Measurements from ENCODE around the gene MPZ. TPM values are rescaled to one million over a fixed set of nuclear protein-coding genes. Genes with fewer than 3 reads are reported as not detected.
A peak's percentile ranks its signal among the peaks of the same experiment; 100 is the strongest.

The MPZ gene
- total RNA-seq, 2 experiments from 2014 or later, result 3.7 to 5.8 TPM

DNA sequence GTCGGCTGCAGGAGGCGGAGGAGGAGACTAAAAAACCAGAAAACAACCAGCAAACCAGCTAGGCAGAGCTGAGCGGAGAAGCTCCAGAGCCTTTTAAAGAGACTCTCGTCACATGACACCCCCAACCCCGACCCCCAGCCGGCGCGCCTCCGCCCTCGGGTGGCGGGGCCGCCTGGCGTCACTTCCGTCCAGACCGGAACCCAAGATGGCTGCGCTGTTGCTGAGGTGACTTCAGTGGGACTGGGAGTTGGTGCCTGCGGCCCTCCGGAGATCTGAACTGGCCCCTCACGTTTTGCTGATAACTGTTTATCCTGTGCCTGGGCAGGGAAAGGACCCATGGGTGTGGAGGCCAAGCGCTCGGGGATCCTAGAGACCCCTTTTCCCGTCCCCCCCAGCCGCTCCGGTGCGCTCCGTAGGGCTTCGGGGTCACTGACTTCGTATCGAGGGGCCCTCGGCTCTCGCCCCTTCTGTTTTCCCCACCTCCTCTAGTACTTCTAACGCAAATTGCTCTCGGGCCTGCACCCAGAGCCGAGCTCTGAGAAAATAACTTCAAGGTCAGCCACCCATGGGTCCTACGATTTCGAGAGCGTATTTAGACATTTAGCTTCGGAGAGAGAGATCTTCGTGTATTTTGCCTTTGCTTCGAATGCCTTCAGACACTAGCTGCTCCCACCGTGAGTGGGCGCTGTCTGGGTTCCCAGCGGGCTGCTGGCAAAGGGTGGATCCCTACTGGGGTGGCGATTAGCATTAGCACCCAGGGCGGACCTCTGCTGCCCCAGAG, 4.6 kb upstream of the MPZ start, which contains the start of gene SDHC:
TSS of gene SDHC (plus strand) at position 181 of the 781 bp plus-strand sequence. CDS start at position 206, 25 bp downstream.
- peak; percentile 92 for DNase-seq
- intact Hi-C loops (cut with micrococcal nuclease), result loop anchor here (1.0 to 5.0 kb wide), 5 partner anchors 8 to 197 kb away; partner anchors contain the start of genes NDUFS2, NIT1 and PFDN2
- Mint-ChIP-seq H3K4me3 (peak within 1 kb of the TSS; percentile 96), H3K27me3 (no peaks in the 10 kb centered on the region), H3K4me1 (ENCODE audit: low read depth) (peaks cover 18% of the 10 kb centered on the region), H3K27ac (peak within 1 kb of the TSS; percentile 93), H3K9me3 (no peaks in the 10 kb centered on the region), H3K36me3 (peaks cover 2% of the 10 kb centered on the region)
- POLR2A ChIA-PET, result interaction anchor here (0.9 to 2.4 kb wide), 3 partner anchors 9 to 113 kb away, joined by 3 to 13 read pairs (median 3); partner anchors contain the start of genes NDUFS2 and TOMM40L
- CTCF ChIA-PET, result interaction anchor here (1.0 to 2.8 kb wide), 6 partner anchors 12 to 112 kb away, joined by 3 to 18 read pairs (median 4); partner anchors contain the start of genes NDUFS2 and TOMM40L

DNA sequence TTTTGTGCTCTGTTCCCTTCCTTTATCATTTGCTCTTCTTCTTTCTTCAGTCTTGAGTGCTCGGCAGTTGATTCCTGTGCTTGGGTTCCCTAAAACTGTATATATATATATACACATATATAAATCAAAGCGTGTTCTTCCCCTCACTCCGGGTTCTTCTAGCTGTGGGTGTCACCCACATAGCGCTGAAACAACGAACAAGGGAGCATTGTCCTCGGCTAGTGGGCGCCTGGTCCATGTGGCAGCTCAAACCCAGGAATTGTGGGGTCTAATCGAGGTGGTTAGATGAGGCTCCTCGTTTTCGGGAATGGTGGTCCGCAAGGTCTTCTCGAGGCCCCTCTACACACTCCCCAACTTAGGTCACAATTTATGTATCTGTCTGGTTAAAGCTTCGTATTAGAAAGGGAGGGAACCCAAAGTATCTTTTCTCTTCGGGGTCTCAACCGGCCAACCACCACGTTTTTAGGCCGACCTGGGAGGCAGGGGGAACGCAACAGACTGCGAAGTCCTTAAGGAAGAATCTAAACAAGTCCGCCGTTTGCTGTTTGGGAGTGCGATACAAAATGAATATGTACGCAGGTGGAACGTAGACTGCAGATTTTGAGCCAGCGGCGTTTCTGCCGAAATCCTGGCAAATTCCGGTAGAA, 3.9 kb upstream of the MPZ start:
- CTCF ChIA-PET, result interaction anchor here (0.6 to 2.8 kb wide), 6 partner anchors 12 to 88 kb away, joined by 3 to 18 read pairs (median 4); partner anchors contain the start of gene TOMM40L
- intact Hi-C loops (cut with micrococcal nuclease), result loop anchor here (1.0 to 5.0 kb wide), 5 partner anchors 7 to 196 kb away; partner anchors contain the start of genes NDUFS2, NIT1 and PFDN2
- H3K9me3 Mint-ChIP-seq, result no peaks in the 10 kb centered on the region
- H3K4me1 Mint-ChIP-seq (ENCODE audit: low read depth), result peaks cover 18% of the 10 kb centered on the region
- peak overlapping the region; percentile 93 for H3K27ac Mint-ChIP-seq
- peak overlapping the region; percentile 96 for H3K4me3 Mint-ChIP-seq
- POLR2A ChIA-PET, result interaction anchor here (0.9 to 2.4 kb wide), 5 partner anchors 8 to 112 kb away, joined by 3 to 13 read pairs (median 3); partner anchors contain the start of genes NDUFS2 and TOMM40L
- H3K27me3 Mint-ChIP-seq, result no peaks in the 10 kb centered on the region
- peaks cover 2% of the 10 kb centered on the region for H3K36me3 Mint-ChIP-seq
- no peak for DNase-seq

GRCh38 chr1:161311595-161312181, 1.9 kb upstream of the MPZ start:
- no peak overlapping the region for H3K4me3 Mint-ChIP-seq
- no peaks in the 10 kb centered on the region for H3K9me3 Mint-ChIP-seq
- peaks cover 24% of the 10 kb centered on the region for H3K4me1 Mint-ChIP-seq (ENCODE audit: low read depth)
- ChIA-PET CTCF (interaction anchor here (1.3 kb wide), 1 partner anchor 70 kb away, joined by 5 read pairs; no protein-coding TSS in a partner anchor), POLR2A (no interaction called here)
- intact Hi-C loops (cut with micrococcal nuclease), result loop anchor here (5.0 kb wide), 2 partner anchors 71 to 194 kb away; partner anchors contain the start of genes NIT1 and PFDN2
- H3K27me3 Mint-ChIP-seq, result no peaks in the 10 kb centered on the region
- DNase-seq, result no peak
- peaks cover 2% of the 10 kb centered on the region for H3K36me3 Mint-ChIP-seq
- no peak overlapping the region for H3K27ac Mint-ChIP-seq

- no peaks in the 10 kb centered on the region for H3K9me3 Mint-ChIP-seq
- H3K4me3 Mint-ChIP-seq, result no peak overlapping the region
- H3K27ac Mint-ChIP-seq, result no peak overlapping the region
These were observed 1.7 kb downstream of the MPZ start for GRCh38 chr1:161307892-161308638.

DNA sequence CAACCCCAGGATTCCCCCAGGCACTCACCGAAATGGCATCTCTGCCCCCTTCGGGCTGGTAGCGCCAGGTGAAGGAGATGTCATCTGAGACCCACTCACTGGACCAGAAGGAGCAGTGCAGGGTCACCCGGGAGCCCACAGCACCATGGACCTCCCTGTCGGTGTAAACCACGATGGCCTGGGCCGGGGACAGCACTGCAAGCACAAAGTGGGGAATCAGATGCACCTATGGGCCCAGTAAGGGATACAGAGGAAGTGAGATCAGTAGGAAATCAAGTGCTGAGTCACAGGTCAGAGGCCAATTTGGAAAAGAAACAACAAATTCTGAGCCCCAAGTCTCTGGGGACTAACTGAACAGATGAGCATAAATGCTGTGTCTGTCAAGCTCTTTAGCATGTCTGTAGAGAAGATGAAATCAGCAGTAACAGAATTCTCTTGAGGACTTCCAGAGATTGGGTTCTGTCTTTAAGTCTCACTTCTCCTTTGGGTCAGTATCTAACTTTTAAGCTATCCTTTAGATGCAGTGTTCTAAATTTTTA, 2.5 kb downstream of the MPZ start:
- Mint-ChIP-seq H3K9me3 (no peaks in the 10 kb centered on the region), H3K27me3 (no peaks in the 10 kb centered on the region), H3K4me1 (ENCODE audit: low read depth) (peaks cover 31% of the 10 kb centered on the region), H3K4me3 (peak overlapping the region; percentile 20), H3K36me3 (no peaks in the 10 kb centered on the region), H3K27ac (peak overlapping the region; percentile 64)
- intact Hi-C loops (cut with micrococcal nuclease), result no loop called here
- POLR2A ChIA-PET, result interaction anchor here (0.6 kb wide), 1 partner anchor 82 kb away, joined by 3 read pairs; no protein-coding TSS in a partner anchor
- CTCF ChIA-PET, result interaction anchor here (0.9 to 4.4 kb wide), 6 partner anchors 15 to 85 kb away, joined by 3 to 26 read pairs (median 8); partner anchors contain the start of gene TOMM40L
- peak; percentile 13 for DNase-seq

More at GRCh38 chr1:161307892-161308638, 1.7 kb downstream of the MPZ start:
- Mint-ChIP-seq H3K27me3 (no peaks in the 10 kb centered on the region), H3K36me3 (no peaks in the 10 kb centered on the region), H3K4me1 (ENCODE audit: low read depth) (peaks cover 31% of the 10 kb centered on the region)
- POLR2A ChIA-PET, result interaction anchor here (0.6 kb wide), 1 partner anchor 83 kb away, joined by 3 read pairs; no protein-coding TSS in a partner anchor
- intact Hi-C loops (cut with micrococcal nuclease), result no loop called here
- CTCF ChIA-PET, result interaction anchor here (0.9 to 4.4 kb wide), 6 partner anchors 16 to 98 kb away, joined by 3 to 26 read pairs (median 4); partner anchors contain the start of gene TOMM40L
- no peak for DNase-seq

DNA sequence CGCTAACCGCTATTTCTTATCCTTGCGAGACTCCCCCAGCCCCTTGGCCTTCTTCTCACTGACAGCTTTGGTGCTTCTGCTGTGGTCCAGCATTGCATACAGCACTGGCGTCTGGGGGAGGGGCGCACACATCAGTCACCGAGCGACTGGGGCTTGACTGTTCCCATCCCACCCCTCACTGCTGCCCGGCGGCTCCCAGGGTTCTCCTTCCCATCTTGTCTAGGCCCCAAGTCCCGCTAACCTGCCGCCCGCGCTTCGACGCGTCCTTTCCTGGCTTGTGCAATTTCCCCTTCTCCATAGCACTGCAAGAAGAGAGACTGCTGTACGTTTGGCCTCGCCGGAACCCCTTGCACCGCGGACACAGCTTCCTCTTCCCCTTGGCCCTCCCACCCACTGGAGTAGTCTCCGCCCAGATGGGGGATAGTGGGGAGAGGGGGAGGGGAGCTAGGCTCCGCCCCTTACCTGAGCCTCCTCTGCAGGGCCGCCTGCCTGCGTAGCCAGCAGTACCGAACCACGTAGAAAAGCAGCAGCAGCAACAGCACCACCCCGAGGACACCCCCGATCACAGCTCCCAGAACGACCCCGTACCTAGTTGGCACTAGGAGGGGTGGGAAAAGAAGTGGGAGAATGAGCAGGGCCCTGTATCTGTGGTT, 3.8 kb downstream of the MPZ start:
- Mint-ChIP-seq H3K27me3 (no peaks in the 10 kb centered on the region), H3K27ac (peak overlapping the region; percentile 78), H3K9me3 (no peaks in the 10 kb centered on the region), H3K4me3 (peak overlapping the region; percentile 89), H3K4me1 (ENCODE audit: low read depth) (peaks cover 31% of the 10 kb centered on the region), H3K36me3 (no peaks in the 10 kb centered on the region)
- ChIA-PET POLR2A (interaction anchor here (0.5 to 2.5 kb wide), 5 partner anchors 8 to 80 kb away, joined by 3 to 13 read pairs (median 3); partner anchors contain the start of genes PCP4L1, SDHC and TOMM40L), CTCF (interaction anchor here (0.8 to 4.4 kb wide), 9 partner anchors 13 to 103 kb away, joined by 3 to 26 read pairs (median 5); partner anchors contain the start of gene TOMM40L)
- intact Hi-C loops (cut with micrococcal nuclease), result loop anchor here (1.0 kb wide), 2 partner anchors 8 to 81 kb away; partner anchors contain the start of gene SDHC
- DNase-seq, result peak; percentile 94

DNA sequence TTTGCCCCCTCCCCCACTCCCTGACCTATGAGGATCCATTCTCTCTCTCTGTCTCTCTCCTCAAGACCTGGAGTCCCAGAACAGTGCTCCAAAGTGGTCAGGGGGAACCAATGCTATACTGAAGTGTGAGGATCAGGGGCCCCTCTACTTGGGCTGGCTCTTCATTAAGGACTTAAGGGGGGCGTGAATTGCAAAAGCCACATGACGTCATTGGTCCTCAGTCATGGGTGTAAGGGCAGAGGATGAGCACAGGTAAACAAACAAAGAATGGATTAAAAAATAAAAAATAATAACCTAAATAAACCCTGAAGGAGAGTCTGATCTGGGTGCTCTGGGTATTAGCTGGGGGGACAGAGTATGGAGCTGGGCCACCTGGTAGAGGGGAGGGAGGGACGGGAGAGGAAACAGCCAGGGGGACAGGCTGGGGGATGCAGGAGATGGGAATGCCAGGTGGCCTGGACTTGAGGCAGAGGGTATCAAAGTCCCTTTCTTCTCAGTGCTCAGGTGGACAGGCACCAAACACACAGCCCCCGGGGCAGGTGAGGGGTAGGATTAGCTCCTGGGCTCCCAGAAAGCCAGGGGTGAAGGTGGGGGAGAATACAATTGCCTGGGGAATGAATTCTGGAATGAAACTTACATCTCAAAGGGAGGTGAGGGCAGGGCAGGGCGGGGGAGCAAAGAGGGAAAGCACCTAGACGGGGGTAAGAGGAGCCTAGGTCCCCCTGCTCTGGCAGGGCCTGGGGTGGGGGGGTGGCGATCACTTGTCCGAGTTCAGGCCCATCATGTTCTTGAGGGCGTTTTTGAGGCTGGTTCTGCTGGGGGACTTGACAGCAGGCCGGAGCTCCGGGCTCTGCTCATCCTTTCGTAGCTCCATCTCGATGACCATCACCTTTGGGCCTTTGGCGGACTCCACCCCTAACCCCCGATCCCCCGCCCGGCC, 4.6 kb downstream of the MPZ start:
- Mint-ChIP-seq H3K4me1 (ENCODE audit: low read depth) (peaks cover 31% of the 10 kb centered on the region), H3K27ac (peak overlapping the region; percentile 78), H3K4me3 (peak overlapping the region; percentile 89), H3K9me3 (no peaks in the 10 kb centered on the region), H3K27me3 (no peaks in the 10 kb centered on the region), H3K36me3 (no peaks in the 10 kb centered on the region)
- intact Hi-C loops (cut with micrococcal nuclease), result no loop called here
- ChIA-PET POLR2A (interaction anchor here (0.5 to 2.5 kb wide), 5 partner anchors 9 to 96 kb away, joined by 3 to 13 read pairs (median 3); partner anchors contain the start of genes PCP4L1 and SDHC), CTCF (interaction anchor here (0.8 to 4.4 kb wide), 10 partner anchors 14 to 102 kb away, joined by 3 to 26 read pairs (median 6); partner anchors contain the start of gene TOMM40L)
- peak; percentile 19 for DNase-seq

GRCh38 chr1:161300478-161300877, 9.3 kb downstream of the MPZ start:
- DNase-seq, result no peak
- Mint-ChIP-seq H3K4me1 (ENCODE audit: low read depth) (peaks cover 17% of the 10 kb centered on the region), H3K9me3 (no peaks in the 10 kb centered on the region), H3K27me3 (no peaks in the 10 kb centered on the region), H3K36me3 (no peaks in the 10 kb centered on the region), H3K4me3 (no peak overlapping the region), H3K27ac (no peak overlapping the region)
- intact Hi-C loops (cut with micrococcal nuclease), result no loop called here
- ChIA-PET CTCF (interaction anchor here (4.5 kb wide), 1 partner anchor 9 kb away, joined by 27 read pairs; no protein-coding TSS in a partner anchor), POLR2A (no interaction called here)

- no peak for DNase-seq
These were observed 10.4 kb downstream of the MPZ start for GRCh38 chr1:161299347-161299746.

More at GRCh38 chr1:161299347-161299746, 10.4 kb downstream of the MPZ start:
- H3K4me3 Mint-ChIP-seq, result no peak overlapping the region
- no peaks in the 10 kb centered on the region for H3K36me3 Mint-ChIP-seq
- intact Hi-C loops (cut with micrococcal nuclease), result no loop called here
- H3K27ac Mint-ChIP-seq, result no peak overlapping the region
- POLR2A ChIA-PET, result interaction anchor here (0.6 kb wide), 1 partner anchor 142 kb away, joined by 5 read pairs; no protein-coding TSS in a partner anchor
- H3K4me1 Mint-ChIP-seq (ENCODE audit: low read depth), result peaks cover 7% of the 10 kb centered on the region
- no peaks in the 10 kb centered on the region for H3K9me3 Mint-ChIP-seq
- CTCF ChIA-PET, result no interaction called here
- H3K27me3 Mint-ChIP-seq, result no peaks in the 10 kb centered on the region

Measured in activated CD4-positive, alpha-beta memory T cell treated with anti-CD3 and anti-CD28 coated beads for 36 hours (primary cell).